ENCODE results near the gene HCN3.
A peak's percentile ranks its signal among the peaks of the same experiment; 100 is the strongest.

The HCN3 gene

GRCh38 chr1:155322571-155322952, 45.3 kb downstream of the HCN3 start:
- no peak for ATAC-seq
- TF ChIP-seq ZNF70 (CRISPR knock-in tag; IDR thresholded peaks at IDR 0.05) (no peak), ZNF8 (CRISPR knock-in tag; IDR thresholded peaks at IDR 0.05) (no peak), ESRRG (CRISPR knock-in tag; IDR thresholded peaks at IDR 0.05) (no peak), PATZ1 (CRISPR knock-in tag; IDR thresholded peaks at IDR 0.05; ENCODE audit: borderline replicate concordance) (no peak), ZC3H10 (CRISPR knock-in tag; IDR thresholded peaks at IDR 0.05) (no peak)

- peak; percentile 52 for ATAC-seq
These were observed 45.9 kb downstream of the HCN3 start for GRCh38 chr1:155322953-155323728.

More at GRCh38 chr1:155322953-155323728, 45.9 kb downstream of the HCN3 start:
- no peak for TF ChIP-seq SNAI2 (CRISPR knock-in tag; IDR thresholded peaks at IDR 0.05)
- TF ChIP-seq ZFP30 (CRISPR knock-in tag; IDR thresholded peaks at IDR 0.05) = no peak
- TF ChIP-seq CREB5 (CRISPR knock-in tag; IDR thresholded peaks at IDR 0.05; ENCODE audit: low read depth) = no peak
- no peak for TF ChIP-seq TOX (CRISPR knock-in tag; IDR thresholded peaks at IDR 0.05; ENCODE audit: borderline replicate concordance)
- no peak for TF ChIP-seq ZFP3 (CRISPR knock-in tag; IDR thresholded peaks at IDR 0.05)
- TF ChIP-seq ESRRG (CRISPR knock-in tag; IDR thresholded peaks at IDR 0.05) = no peak
- no peak for TF ChIP-seq TCF4 (CRISPR knock-in tag; IDR thresholded peaks at IDR 0.05; ENCODE audit: borderline replicate concordance)
- no peak; the same call in 1 of the 2 replicates for TF ChIP-seq POU6F1 (CRISPR knock-in tag; IDR thresholded peaks at IDR 0.05; ENCODE audit: borderline replicate concordance, low read depth)
- no peak for TF ChIP-seq PPARA (CRISPR knock-in tag; IDR thresholded peaks at IDR 0.05; ENCODE audit: borderline replicate concordance)
- no peak for TF ChIP-seq TSHZ2 (CRISPR knock-in tag; IDR thresholded peaks at IDR 0.05)
- TF ChIP-seq ZC3H10 (CRISPR knock-in tag; IDR thresholded peaks at IDR 0.05) = no peak
- TF ChIP-seq ISL1 (CRISPR knock-in tag; IDR thresholded peaks at IDR 0.05) = no peak
- TF ChIP-seq ZNF8 (CRISPR knock-in tag; IDR thresholded peaks at IDR 0.05) = no peak
- no peak for TF ChIP-seq OSR1 (CRISPR knock-in tag; IDR thresholded peaks at IDR 0.05)
- TF ChIP-seq PATZ1 (CRISPR knock-in tag; IDR thresholded peaks at IDR 0.05; ENCODE audit: borderline replicate concordance) = no peak
- TF ChIP-seq BACH2 (CRISPR knock-in tag; IDR thresholded peaks at IDR 0.05; ENCODE audit: borderline replicate concordance) = no peak
- TF ChIP-seq RARB (CRISPR knock-in tag; IDR thresholded peaks at IDR 0.05) = no peak
- TF ChIP-seq ZNF70 (CRISPR knock-in tag; IDR thresholded peaks at IDR 0.05) = no peak
- no peak for TF ChIP-seq GLIS3 (CRISPR knock-in tag; IDR thresholded peaks at IDR 0.05)
- TF ChIP-seq CSDC2 (CRISPR knock-in tag; IDR thresholded peaks at IDR 0.05) = no peak

Data from SK-N-SH treated with all-trans-retinoic acid at 6 μM for 48 hours (cell line).